ENCODE measurements around the gene ADCY10. TPM values are rescaled to one million over a fixed set of nuclear protein-coding genes. Genes with fewer than 3 reads are reported as not detected.

ADCY10 gene
- total and polyA plus RNA-seq, 2 donors (not counting 1 experiment from before 2014, with no cell fraction given) = 0.09 to 0.17 TPM

GRCh38 chr1:167762061-167762746 lies 151.7 kb downstream of the ADCY10 start:
- H2AFZ ChIP-seq (ENCODE audit: low read length) = no peak overlapping the region
- peaks cover 3% of the 10 kb centered on the region for H3K4me1 ChIP-seq (ENCODE audit: control insufficient read depth, extremely low read depth, insufficient read depth, low read length)
- no peak overlapping the region for H3K4me2 ChIP-seq (ENCODE audit: extremely low read depth, insufficient read depth, low read length)
- H3K9me3 ChIP-seq (ENCODE audit: control insufficient read depth, insufficient read depth, low read depth, low read length) = no peaks in the 10 kb centered on the region
- no peak overlapping the region for H3K27ac ChIP-seq (ENCODE audit: insufficient read depth, low read length)
- H3K79me2 ChIP-seq (ENCODE audit: control insufficient read depth, insufficient read depth, low read length) = peaks cover 22% of the 10 kb centered on the region
- no peak overlapping the region for H3K4me3 ChIP-seq (replicated peaks in 1 of 4; ENCODE audit: control extremely low read depth in 1 of 4, insufficient read depth in 1 of 4, low read depth in 3 of 4, low read length in 4 of 4)
- peaks cover 2% of the 10 kb centered on the region for H4K20me1 ChIP-seq (ENCODE audit: control insufficient read depth, extremely low read depth, insufficient read depth, low read length)
- H3K27me3 ChIP-seq (ENCODE audit: control insufficient read depth, insufficient read depth, low read length) = no peaks in the 10 kb centered on the region
- no peak for TF ChIP-seq CTCF (conservative IDR thresholded peaks at IDR 0.05 in 1 of 2, IDR thresholded peaks at IDR 0.05 in 1 of 2; ENCODE audit: low read depth in 1 of 2, low read length in 2 of 2)
- TF ChIP-seq EZH2 (IDR thresholded peaks at IDR 0.05; ENCODE audit: low read length, missing control alignments) = no peak
- no peaks in the 10 kb centered on the region for H3K36me3 ChIP-seq (ENCODE audit: control insufficient read depth, insufficient read depth, low read length)
- no peak overlapping the region for H3K9ac ChIP-seq (ENCODE audit: insufficient read depth, low read length)
- no peak for DNase-seq (ENCODE audit: low read depth in 2 of 2)

- Histone ChIP-seq H3K27me3 (ENCODE audit: control insufficient read depth, insufficient read depth, low read length) (no peaks in the 10 kb centered on the region), H2AFZ (ENCODE audit: low read length) (no peak overlapping the region), H3K27ac (ENCODE audit: insufficient read depth, low read length) (no peak overlapping the region), H3K4me2 (ENCODE audit: extremely low read depth, insufficient read depth, low read length) (no peak overlapping the region), H3K4me1 (ENCODE audit: control insufficient read depth, extremely low read depth, insufficient read depth, low read length) (peaks cover 5% of the 10 kb centered on the region), H3K79me2 (ENCODE audit: control insufficient read depth, insufficient read depth, low read length) (peaks cover 27% of the 10 kb centered on the region), H3K9me3 (ENCODE audit: control insufficient read depth, insufficient read depth, low read depth, low read length) (no peaks in the 10 kb centered on the region), H3K9ac (ENCODE audit: insufficient read depth, low read length) (no peak overlapping the region), H3K36me3 (ENCODE audit: control insufficient read depth, insufficient read depth, low read length) (no peaks in the 10 kb centered on the region), H3K4me3 (replicated peaks in 1 of 4; ENCODE audit: control extremely low read depth in 1 of 4, insufficient read depth in 1 of 4, low read depth in 3 of 4, low read length in 4 of 4) (no peak overlapping the region), H4K20me1 (ENCODE audit: control insufficient read depth, extremely low read depth, insufficient read depth, low read length) (peaks cover 2% of the 10 kb centered on the region)
- TF ChIP-seq CTCF (conservative IDR thresholded peaks at IDR 0.05 in 1 of 2, IDR thresholded peaks at IDR 0.05 in 1 of 2; ENCODE audit: low read depth in 1 of 2, low read length in 2 of 2) = no peak
- TF ChIP-seq EZH2 (IDR thresholded peaks at IDR 0.05; ENCODE audit: low read length, missing control alignments) = no peak
- no peak for DNase-seq (ENCODE audit: low read depth in 2 of 2)
Measured at GRCh38 chr1:167761400-167761799, 152.5 kb downstream of the ADCY10 start.

Other genes with a start within 250 kb of the ADCY10 start
- gene MPZL1, start 192.2 kb downstream of the ADCY10 start, total RNA-seq = 81.4 and 86.8 TPM in 2 replicates
- 105 and 158 TPM in 2 replicates for gene MPZL1, start 192.2 kb downstream of the ADCY10 start, polyA plus RNA-seq
- 64.4 and 71.1 TPM in 2 replicates for gene DCAF6, start 22.5 kb upstream of the ADCY10 start, total RNA-seq
- gene DCAF6, start 22.5 kb upstream of the ADCY10 start, polyA plus RNA-seq = 89.9 and 143 TPM in 2 replicates
- 32.1 and 35.2 TPM in 2 replicates for gene MPC2, start 22.9 kb upstream of the ADCY10 start, total RNA-seq
- 52.6 and 58.7 TPM in 2 replicates for gene MPC2, start 22.9 kb upstream of the ADCY10 start, polyA plus RNA-seq
- 14.9 and 18.7 TPM in 2 replicates for gene GPR161, start 222.8 kb upstream of the ADCY10 start, total RNA-seq
- 10.2 and 12.5 TPM in 2 replicates for gene GPR161, start 222.8 kb upstream of the ADCY10 start, polyA plus RNA-seq

All from fibroblast of lung (primary cell).